Measurements from ENCODE around the gene DNAH10.
"Not testable (repeated sequence)": the region's sequence is repeated elsewhere in the genome, so short reads cannot be mapped to it uniquely, and the experiment has no call there.

The DNAH10 gene

GRCh38 chr12:123749355-123749754, 12.7 kb upstream of the DNAH10 start:
- DNase-seq: no peak

- DNase-seq: no peak
Observed at GRCh38 chr12:123750159-123750656, 11.9 kb upstream of the DNAH10 start.

GRCh38 chr12:123752046-123752445, 10.1 kb upstream of the DNAH10 start:
- DNase-seq: no peak

- no peak for DNase-seq
Observed at GRCh38 chr12:123754041-123754772, 7.9 kb upstream of the DNAH10 start.

GRCh38 chr12:123757561-123757960, 4.5 kb upstream of the DNAH10 start:
- no peak for DNase-seq

- no peak for DNase-seq
Observed at GRCh38 chr12:123760267-123760938, 1.7 kb upstream of the DNAH10 start.

GRCh38 chr12:123762715-123763052, 583 bp downstream of the DNAH10 start:
- no peak for DNase-seq

- no peak for DNase-seq
Observed at GRCh38 chr12:123763093-123763492, 992 bp downstream of the DNAH10 start.

GRCh38 chr12:123764109-123764508, 2.0 kb downstream of the DNAH10 start:
- no peak for DNase-seq

- no peak for DNase-seq
Observed at GRCh38 chr12:123765504-123766035, 3.5 kb downstream of the DNAH10 start.

- no peak for DNase-seq
Observed at GRCh38 chr12:123767613-123768012, 5.5 kb downstream of the DNAH10 start.

- DNase-seq: no peak
Observed at GRCh38 chr12:123771261-123771660, 9.2 kb downstream of the DNAH10 start.

- no peak for DNase-seq
Observed at GRCh38 chr12:123772074-123772473, 10.0 kb downstream of the DNAH10 start.

GRCh38 chr12:123773375-123773774, 11.3 kb downstream of the DNAH10 start:
- no peak for DNase-seq

GRCh38 chr12:123779551-123779950, 17.4 kb downstream of the DNAH10 start:
- DNase-seq: no peak

GRCh38 chr12:123782997-123783792, 21.1 kb downstream of the DNAH10 start:
- DNase-seq: no peak

GRCh38 chr12:123787466-123787865, 25.4 kb downstream of the DNAH10 start:
- DNase-seq: no peak

- no peak for DNase-seq
Observed at GRCh38 chr12:123788541-123788940, 26.4 kb downstream of the DNAH10 start.

- DNase-seq: not testable (repeated sequence)
Observed at GRCh38 chr12:123789422-123789821, 27.3 kb downstream of the DNAH10 start.

GRCh38 chr12:123790905-123791467, 28.9 kb downstream of the DNAH10 start:
- DNase-seq: no peak

GRCh38 chr12:123794027-123794426, 31.9 kb downstream of the DNAH10 start:
- no peak for DNase-seq

- DNase-seq: no peak
Observed at GRCh38 chr12:123798518-123798917, 36.4 kb downstream of the DNAH10 start.

GRCh38 chr12:123799227-123799626, 37.1 kb downstream of the DNAH10 start:
- DNase-seq: no peak

All from NCI-H2081 (cell line).